LNCaP clone FGC (cell line): ENCODE data around the gene NUDT16.

Experiments used
- DNase-seq: peaks from one replicate; pipeline ENCODE4 v3.0.0-alpha.2; 2011; ENCODE audit warnings: low read depth
- H3K4me3 ChIP-seq: 2 replicates; pipeline ENCODE4 v1.5.1; 2011; ENCODE audit warnings: mild to moderate bottlenecking, low read depth, low read length, control low read depth
- TF ChIP-seq, protein P1 (sequence below): IDR thresholded peaks from 2 replicates; pipeline ENCODE4 v1.5.1; 2012; ENCODE audit warnings: mild to moderate bottlenecking; ENCODE audit not compliant: control insufficient read depth, insufficient read depth; ENCODE audit errors: extremely low read depth

The NUDT16 gene

DNA sequence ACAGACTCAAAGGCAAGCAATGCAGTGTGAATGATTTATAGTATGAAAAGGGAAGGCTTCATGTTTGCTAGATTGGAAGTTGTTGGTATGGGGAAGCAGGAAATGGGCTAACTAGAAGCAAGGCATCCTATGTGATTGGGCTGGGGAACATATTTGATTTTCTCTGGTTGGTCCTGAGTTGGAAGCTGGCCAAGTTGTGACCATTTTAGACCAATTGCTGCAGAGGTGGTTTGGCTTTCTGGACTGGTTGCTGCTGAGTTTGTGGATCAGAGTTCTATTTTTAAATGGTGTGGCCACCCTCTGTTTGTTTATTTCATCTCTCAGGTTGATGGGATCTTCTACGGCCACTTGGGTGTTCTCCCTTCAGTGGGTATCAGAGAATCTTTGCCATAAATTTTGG is 39.7 kb downstream of the NUDT16 start:
- no peak for DNase-seq
- H3K4me3 ChIP-seq, result no peak overlapping the region
- TF ChIP-seq, protein P1, sequence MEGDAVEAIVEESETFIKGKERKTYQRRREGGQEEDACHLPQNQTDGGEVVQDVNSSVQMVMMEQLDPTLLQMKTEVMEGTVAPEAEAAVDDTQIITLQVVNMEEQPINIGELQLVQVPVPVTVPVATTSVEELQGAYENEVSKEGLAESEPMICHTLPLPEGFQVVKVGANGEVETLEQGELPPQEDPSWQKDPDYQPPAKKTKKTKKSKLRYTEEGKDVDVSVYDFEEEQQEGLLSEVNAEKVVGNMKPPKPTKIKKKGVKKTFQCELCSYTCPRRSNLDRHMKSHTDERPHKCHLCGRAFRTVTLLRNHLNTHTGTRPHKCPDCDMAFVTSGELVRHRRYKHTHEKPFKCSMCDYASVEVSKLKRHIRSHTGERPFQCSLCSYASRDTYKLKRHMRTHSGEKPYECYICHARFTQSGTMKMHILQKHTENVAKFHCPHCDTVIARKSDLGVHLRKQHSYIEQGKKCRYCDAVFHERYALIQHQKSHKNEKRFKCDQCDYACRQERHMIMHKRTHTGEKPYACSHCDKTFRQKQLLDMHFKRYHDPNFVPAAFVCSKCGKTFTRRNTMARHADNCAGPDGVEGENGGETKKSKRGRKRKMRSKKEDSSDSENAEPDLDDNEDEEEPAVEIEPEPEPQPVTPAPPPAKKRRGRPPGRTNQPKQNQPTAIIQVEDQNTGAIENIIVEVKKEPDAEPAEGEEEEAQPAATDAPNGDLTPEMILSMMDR, result no peak

GRCh38 chr3:131421957-131422498 is 40.5 kb downstream of the NUDT16 start:
- TF ChIP-seq, protein P1, result no peak
- H3K4me3 ChIP-seq, result no peak overlapping the region
- DNase-seq, result peak; percentile 66

DNA sequence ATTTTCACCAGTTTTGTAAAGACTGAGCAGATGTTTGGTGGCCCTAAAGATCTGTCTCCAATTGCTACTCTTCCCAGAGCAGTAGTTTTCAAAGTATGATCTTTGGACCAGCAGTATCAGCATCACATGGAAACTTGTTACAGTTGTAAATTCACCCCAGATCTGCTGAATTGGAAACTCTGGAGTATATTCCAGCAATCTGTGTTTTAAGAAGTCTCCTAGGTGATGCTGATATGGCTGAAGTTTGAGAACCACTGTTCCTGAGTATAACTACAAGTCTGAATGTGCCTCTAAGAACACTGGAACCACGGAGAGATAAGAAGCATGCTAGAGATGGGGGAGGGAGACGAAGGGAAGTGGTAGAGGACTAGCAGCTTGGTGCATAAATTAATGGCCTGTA is 45.7 kb downstream of the NUDT16 start:
- DNase-seq, result no peak
- TF ChIP-seq, protein P1, result no peak
- no peak overlapping the region for H3K4me3 ChIP-seq

GRCh38 chr3:131431754-131432153 is 50.2 kb downstream of the NUDT16 start:
- no peak for DNase-seq
- TF ChIP-seq, protein P1, result no peak
- no peak overlapping the region for H3K4me3 ChIP-seq

DNA sequence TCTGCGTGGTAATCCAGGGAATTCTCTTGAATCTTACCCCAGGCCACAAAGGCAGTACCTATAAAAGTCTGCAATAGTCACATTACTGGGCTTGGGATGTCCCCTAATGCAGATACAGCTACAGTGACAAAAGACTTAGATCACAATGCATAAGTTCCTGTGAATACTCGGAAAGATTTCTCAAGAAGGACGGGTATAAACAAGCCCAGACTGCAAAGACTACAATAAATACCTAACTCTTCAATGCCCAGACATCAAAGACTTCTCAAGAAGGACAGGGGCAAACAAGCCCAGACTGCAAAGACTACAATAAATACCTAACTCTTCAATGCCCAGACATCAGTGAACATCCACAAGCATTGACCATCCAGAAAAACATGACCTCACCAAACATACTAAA is 50.9 kb downstream of the NUDT16 start:
- no peak for DNase-seq
- TF ChIP-seq, protein P1, result no peak
- no peak overlapping the region for H3K4me3 ChIP-seq

DNA sequence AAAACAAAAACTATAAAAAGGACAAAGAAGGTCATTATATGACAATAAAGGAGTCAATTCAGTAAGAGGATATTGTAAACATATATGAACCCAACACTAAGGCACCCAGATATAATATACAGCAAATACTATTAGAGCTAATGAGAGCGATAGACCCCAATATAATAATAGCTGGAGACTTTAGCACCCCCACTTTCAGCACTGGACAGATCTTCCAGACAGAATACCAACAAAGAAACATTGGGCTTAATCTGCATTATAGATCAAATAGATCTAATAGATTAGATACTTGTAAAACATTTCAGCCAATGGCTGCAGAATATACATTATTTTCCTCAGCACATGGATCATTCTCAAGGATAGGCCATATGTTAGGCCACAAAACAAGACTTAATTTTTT is 53.4 kb downstream of the NUDT16 start:
- TF ChIP-seq, protein P1, result no peak
- no peak overlapping the region for H3K4me3 ChIP-seq
- no peak for DNase-seq
